ENCODE results near the gene NR6A1.

GRCh38 chr9:124552273-124552605, 218.9 kb downstream of the NR6A1 start:
- TF ChIP-seq CTCF (IDR thresholded peaks at IDR 0.05) (no peak), ZFX (IDR thresholded peaks at IDR 0.05; ENCODE audit: borderline replicate concordance) (no peak)

All from 22Rv1 (cell line).